K562 (cell line): Measurements from ENCODE around the gene ZNF407. TPM values are rescaled to one million over a fixed set of nuclear protein-coding genes. Genes with fewer than 3 reads are reported as not detected.

Experiments
- HMBOX1 ChIP-seq: sonication (generic); IDR thresholded peaks from 2 replicates; pipeline ENCODE4 v1.6.1; 2016
- PHB ChIP-seq: fragments of 250-450 bp; sonication (Bioruptor Pico); IDR thresholded peaks from 2 replicates; pipeline ENCODE4 v1.5.0; 2021
- PKNOX1 ChIP-seq: fragments of 450-650 bp; IDR thresholded peaks from 2 replicates; pipeline ENCODE4 v1.6.1; 2016
- POLR2A ChIP-seq: fragments of 450-650 bp; conservative IDR thresholded peaks from 2 replicates; pipeline ENCODE4 v1.6.1; 2016
- RBM17 ChIP-seq: fragments of 200-400 bp; formaldehyde crosslinking; IDR thresholded peaks from 2 replicates; pipeline ENCODE4 v1.6.1; 2017; ENCODE audit warnings: low read depth, mild to moderate bottlenecking, low read length, borderline replicate concordance
- SAFB2 ChIP-seq: fragments of 200-400 bp; formaldehyde crosslinking; IDR thresholded peaks from 2 replicates; pipeline ENCODE4 v1.6.1; 2018; ENCODE audit warnings: borderline replicate concordance, low read length, low read depth, moderate library complexity; ENCODE audit not compliant: severe bottlenecking
- TRIM28 ChIP-seq: fragments of 450-650 bp; IDR thresholded peaks from 2 replicates; pipeline ENCODE4 v1.6.1; 2017
- ZNF12 ChIP-seq: sonication (generic); formaldehyde crosslinking; IDR thresholded peaks from 2 replicates; pipeline ENCODE4 v1.4.0; 2020; ENCODE audit warnings: mild to moderate bottlenecking, missing genetic modification reagents
- ZNF668 ChIP-seq: fragments of 250-450 bp; sonication (Bioruptor Pico); IDR thresholded peaks from 2 replicates; pipeline ENCODE4 v1.8.0; 2022; ENCODE audit warnings: mild to moderate bottlenecking, inconsistent platforms
- polyA plus RNA-seq, 8 experiments: library from polyadenylated mRNA; depleted of rRNA in 4 of 8; stranded (reverse) in 5 of 8; unstranded in 3 of 8; fragments of >200 nt; fragmentation: Nextera tagmentation in 2 of 8; fragmentation: Illumina TruSeq in 1 of 8; extraction: Ambion mirVana in 2 of 8; extraction: Trizol in 1 of 8; gene quantifications; 2 replicates each; pipeline versions ENCODE4 v1.2.1 to v1.2.3, GENCODE V29; 2011 to 2014; ENCODE audit warnings: inconsistent platforms in 1 of 8, missing spikeins in 1 of 8
- total RNA-seq, 7 experiments: library from RNA; depleted of rRNA in 6 of 7; stranded (reverse); fragments of >200 nt in 6 of 7; fragmentation: Illumina TruSeq in 2 of 7; extraction: Trizol in 2 of 7; gene quantifications; 2 replicates each; pipeline versions ENCODE4 v1.2.1 to v1.2.3, GENCODE V29; 2011 to 2021; ENCODE audit warnings: low replicate concordance in 1 of 7
- TF ChIP-seq, protein P1 (sequence below): fragments of 450-650 bp; IDR thresholded peaks from 2 replicates; pipeline ENCODE4 v1.6.1; 2016; ENCODE audit warnings: missing biosample characterization, missing genetic modification characterization
- TF ChIP-seq, protein P2 (sequence below): fragments of 250-450 bp; sonication (Bioruptor Pico); IDR thresholded peaks from 2 replicates; pipeline ENCODE4 v1.8.0; 2021; ENCODE audit warnings: moderate library complexity, mild to moderate bottlenecking, inconsistent platforms

Gene ZNF407
- total and polyA plus RNA-seq, 9 of the 15 experiments (the other 6 are each of a cell fraction or from before 2014, with no cell fraction given): 0.21 to 5.4 (median 2.3) TPM

- no peak for TF ChIP-seq HMBOX1
- TF ChIP-seq PHB: no peak
- no peak for TF ChIP-seq ZNF12 (CRISPR knock-in tag)
- no peak for TF ChIP-seq ZNF668 (CRISPR knock-in tag)
- TF ChIP-seq SAFB2: no peak
- TF ChIP-seq, protein P1, sequence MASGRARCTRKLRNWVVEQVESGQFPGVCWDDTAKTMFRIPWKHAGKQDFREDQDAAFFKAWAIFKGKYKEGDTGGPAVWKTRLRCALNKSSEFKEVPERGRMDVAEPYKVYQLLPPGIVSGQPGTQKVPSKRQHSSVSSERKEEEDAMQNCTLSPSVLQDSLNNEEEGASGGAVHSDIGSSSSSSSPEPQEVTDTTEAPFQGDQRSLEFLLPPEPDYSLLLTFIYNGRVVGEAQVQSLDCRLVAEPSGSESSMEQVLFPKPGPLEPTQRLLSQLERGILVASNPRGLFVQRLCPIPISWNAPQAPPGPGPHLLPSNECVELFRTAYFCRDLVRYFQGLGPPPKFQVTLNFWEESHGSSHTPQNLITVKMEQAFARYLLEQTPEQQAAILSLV (tag): no peak
- TF ChIP-seq RBM17: no peak
- TF ChIP-seq, protein P2, sequence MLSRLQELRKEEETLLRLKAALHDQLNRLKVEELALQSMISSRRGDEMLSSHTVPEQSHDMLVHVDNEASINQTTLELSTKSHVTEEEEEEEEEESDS (CRISPR knock-in tag): no peak
- no peak for TF ChIP-seq TRIM28
- TF ChIP-seq POLR2A: no peak
- no peak for TF ChIP-seq PKNOX1
Measured at GRCh38 chr18:74831571-74832250, 234.0 kb downstream of the ZNF407 start (continued).
